HEK293 (cell line): ENCODE data around the gene TK1.
A peak's percentile ranks its signal among the peaks of the same experiment; 100 is the strongest.

Experiments used
- CTCF ChIA-PET: fragments of 350-600 bp; formaldehyde crosslinking; extraction: SDS; loops from one replicate; lab custom pipeline; 2021; ENCODE audit warnings: antibody characterized with exemption; lab: Yijun Ruan, JAX
- POLR2A ChIA-PET: fragments of 300-600 bp; formaldehyde crosslinking; extraction: SDS; loops from one replicate; lab custom pipeline; 2020; ENCODE audit warnings: antibody characterized with exemption, inconsistent platforms; lab: Yijun Ruan, JAX
- H3K27ac ChIP-seq: fragments of 200-500 bp; sonication (Bioruptor generic); 2 replicates; pipeline ENCODE4 v1.5.1; 2014; ENCODE audit warnings: low read depth, low read length, control low read depth, inconsistent platforms; ENCODE audit errors: extremely low read depth
- H3K36me3 ChIP-seq, 2 experiments: fragments of 200-500 bp in 1 of 2; sonication (Bioruptor generic) in 1 of 2; 1 replicate in 1 of 2; 2 replicates in 1 of 2; pipeline ENCODE4 v1.5.1; 2014 to 2017; ENCODE audit warnings: inconsistent platforms in 2 of 2, low read length in 2 of 2; ENCODE audit not compliant: control insufficient read depth in 2 of 2, insufficient read depth in 1 of 2
- H3K4me1 ChIP-seq: fragments of 200-500 bp; sonication (Bioruptor generic); 2 replicates; pipeline ENCODE4 v1.5.1; 2014; ENCODE audit warnings: mild to moderate bottlenecking, low read length, inconsistent platforms; ENCODE audit not compliant: control insufficient read depth, insufficient read depth
- H3K4me3 ChIP-seq: 2 replicates; pipeline ENCODE4 v1.5.1; 2011; ENCODE audit warnings: low read depth, mild to moderate bottlenecking, control low read depth, low read length, moderate library complexity
- H3K9me3 ChIP-seq: fragments of 200-500 bp; sonication (Bioruptor generic); 2 replicates; pipeline ENCODE4 v1.5.1; 2014; ENCODE audit warnings: low read depth, low read length, inconsistent platforms; ENCODE audit not compliant: control insufficient read depth, insufficient read depth
- GLIS1 ChIP-seq: fragments of 450-650 bp; formaldehyde crosslinking; IDR thresholded peaks from 2 replicates; pipeline ENCODE4 v1.5.1; 2016; ENCODE audit warnings: missing biosample characterization, missing genetic modification characterization
- HOXA7 ChIP-seq: sonication (generic); formaldehyde crosslinking; IDR thresholded peaks from 2 replicates; pipeline ENCODE4 v1.8.1; 2022; ENCODE audit warnings: missing genetic modification reagents, borderline replicate concordance
- HOXD13 ChIP-seq: sonication (generic); formaldehyde crosslinking; IDR thresholded peaks from 2 replicates; pipeline ENCODE4 v1.8.0; 2022; ENCODE audit warnings: missing genetic modification reagents, borderline replicate concordance
- INSM2 ChIP-seq: fragments of 450-650 bp; formaldehyde crosslinking; IDR thresholded peaks from 2 replicates; pipeline ENCODE4 v1.5.1; 2016; ENCODE audit warnings: missing biosample characterization, missing genetic modification characterization
- PATZ1 ChIP-seq: fragments of 450-650 bp; formaldehyde crosslinking; IDR thresholded peaks from 2 replicates; pipeline ENCODE4 v1.5.1; 2016; ENCODE audit warnings: missing biosample characterization, missing genetic modification characterization
- SCRT2 ChIP-seq: fragments of 450-650 bp; formaldehyde crosslinking; IDR thresholded peaks from 2 replicates; pipeline ENCODE4 v1.5.1; 2016; ENCODE audit warnings: missing biosample characterization, missing genetic modification characterization
- SP7 ChIP-seq: fragments of 450-650 bp; formaldehyde crosslinking; IDR thresholded peaks from 2 replicates; pipeline ENCODE4 v1.5.1; 2016; ENCODE audit warnings: missing biosample characterization, missing genetic modification characterization
- ZBTB1 ChIP-seq: fragments of 450-650 bp; formaldehyde crosslinking; IDR thresholded peaks from 2 replicates; pipeline ENCODE4 v1.5.1; 2016; ENCODE audit warnings: missing biosample characterization, missing genetic modification characterization
- ZBTB17 ChIP-seq: fragments of 450-650 bp; formaldehyde crosslinking; IDR thresholded peaks from 2 replicates; pipeline ENCODE4 v1.5.1; 2016; ENCODE audit warnings: missing biosample characterization, missing genetic modification characterization
- ZFHX2 ChIP-seq: fragments of 450-650 bp; formaldehyde crosslinking; conservative IDR thresholded peaks from 2 replicates; pipeline ENCODE4 v1.5.1; 2016; ENCODE audit warnings: missing biosample characterization, missing genetic modification characterization
- ZNF157 ChIP-seq: fragments of 450-650 bp; formaldehyde crosslinking; IDR thresholded peaks from 2 replicates; pipeline ENCODE4 v1.5.1; 2016; ENCODE audit warnings: missing biosample characterization, missing genetic modification characterization
- ZNF26 ChIP-seq: fragments of 450-650 bp; formaldehyde crosslinking; IDR thresholded peaks from 2 replicates; pipeline ENCODE4 v1.5.1; 2016; ENCODE audit warnings: missing biosample characterization, missing genetic modification characterization
- ZNF350 ChIP-seq: fragments of 450-650 bp; formaldehyde crosslinking; IDR thresholded peaks from 2 replicates; pipeline ENCODE4 v1.5.0; 2017; ENCODE audit warnings: missing biosample characterization, mild to moderate bottlenecking, missing genetic modification characterization
- ZNF416 ChIP-seq: fragments of 450-650 bp; formaldehyde crosslinking; IDR thresholded peaks from 2 replicates; pipeline ENCODE4 v1.5.1; 2016; ENCODE audit warnings: missing biosample characterization, missing genetic modification characterization
- ZNF529 ChIP-seq: fragments of 450-650 bp; formaldehyde crosslinking; IDR thresholded peaks from 2 replicates; pipeline ENCODE4 v1.5.1; 2017; ENCODE audit warnings: missing genetic modification characterization, missing biosample characterization; ENCODE audit not compliant: insufficient replicate concordance
- ZNF549 ChIP-seq: fragments of 450-650 bp; IDR thresholded peaks from 2 replicates; pipeline ENCODE4 v1.5.1; 2018; ENCODE audit warnings: missing biosample characterization, missing genetic modification characterization, mild to moderate bottlenecking, inconsistent platforms, moderate library complexity
- ZNF600 ChIP-seq: fragments of 450-650 bp; formaldehyde crosslinking; IDR thresholded peaks from 2 replicates; pipeline ENCODE4 v1.5.1; 2016; ENCODE audit warnings: missing biosample characterization, missing genetic modification characterization
- ZNF664 ChIP-seq: fragments of 450-650 bp; formaldehyde crosslinking; IDR thresholded peaks from 2 replicates; pipeline ENCODE4 v1.5.1; 2016; ENCODE audit warnings: missing biosample characterization, missing genetic modification characterization
- ZNF704 ChIP-seq: fragments of 450-650 bp; formaldehyde crosslinking; IDR thresholded peaks from 2 replicates; pipeline ENCODE4 v1.5.1; 2016; ENCODE audit warnings: missing biosample characterization, missing genetic modification characterization
- ZNF785 ChIP-seq: fragments of 450-650 bp; formaldehyde crosslinking; IDR thresholded peaks from 2 replicates; pipeline ENCODE4 v1.5.1; 2016; ENCODE audit warnings: missing biosample characterization, missing genetic modification characterization
- ZNF792 ChIP-seq: fragments of 450-650 bp; formaldehyde crosslinking; IDR thresholded peaks from 2 replicates; pipeline ENCODE4 v1.5.1; 2016; ENCODE audit warnings: missing biosample characterization, missing genetic modification characterization
- ZSCAN30 ChIP-seq: fragments of 450-650 bp; IDR thresholded peaks from 2 replicates; pipeline ENCODE4 v1.5.1; 2018; ENCODE audit warnings: missing biosample characterization, mild to moderate bottlenecking, missing genetic modification characterization, moderate library complexity

Gene TK1

GRCh38 chr17:78146471-78146869 is 40.4 kb downstream of the TK1 start:
- Histone ChIP-seq H3K27ac (no peak overlapping the region), H3K36me3 (no peaks in the 10 kb centered on the region), H3K4me1 (peaks cover 4% of the 10 kb centered on the region), H3K9me3 (no peaks in the 10 kb centered on the region), H3K4me3 (no peak overlapping the region)
- TF ChIP-seq ZFHX2 (tag by site-specific recombination): no peak
- no peak for TF ChIP-seq SP7 (tag by site-specific recombination)
- no peak for TF ChIP-seq ZNF529
- no peak for TF ChIP-seq ZNF26 (tag by site-specific recombination)
- TF ChIP-seq ZNF157 (tag by site-specific recombination): no peak
- TF ChIP-seq HOXD13 (CRISPR knock-in tag): no peak
- no peak for TF ChIP-seq ZNF350 (tag by site-specific recombination)
- no peak for TF ChIP-seq ZNF785 (tag by site-specific recombination)
- ChIA-PET CTCF (interaction anchor here (0.6 to 1.1 kb wide), 4 partner anchors 9 to 719 kb away, joined by 3 to 6 read pairs (median 3); no protein-coding TSS in a partner anchor), POLR2A (no interaction called here)

- CTCF ChIA-PET: interaction anchor here (0.6 to 1.6 kb wide), 8 partner anchors 18 to 827 kb away, joined by 3 to 5 read pairs (median 4); partner anchors contain the start of gene TK1
- no peak overlapping the region for H3K4me3 ChIP-seq
- no peak overlapping the region; the same call in 1 of the 2 replicates for H3K27ac ChIP-seq
- H3K4me1 ChIP-seq: peaks cover 4% of the 10 kb centered on the region
- no peaks in the 10 kb centered on the region for H3K36me3 ChIP-seq
- TF ChIP-seq PATZ1 (tag by site-specific recombination) (no peak), ZBTB17 (tag by site-specific recombination) (peak; percentile 21; the same call in 1 of the 2 replicates), SCRT2 (tag by site-specific recombination) (peak; percentile 90), HOXA7 (no peak), ZNF600 (peak; percentile 12; the same call in 1 of the 2 replicates), ZNF792 (tag by site-specific recombination) (no peak)
- H3K9me3 ChIP-seq: no peaks in the 10 kb centered on the region
- POLR2A ChIA-PET: interaction anchor here (1.1 to 2.3 kb wide), 5 partner anchors 25 to 42 kb away, joined by 4 to 12 read pairs (median 6); partner anchors contain the start of genes AFMID and TK1
Observed at GRCh38 chr17:78144736-78145641, 41.9 kb downstream of the TK1 start.

GRCh38 chr17:78144147-78144719 is 42.6 kb downstream of the TK1 start:
- H3K4me1 ChIP-seq: peaks cover 4% of the 10 kb centered on the region
- no peak overlapping the region; the same call in 1 of the 2 replicates for H3K27ac ChIP-seq
- H3K36me3 ChIP-seq: no peaks in the 10 kb centered on the region
- ChIA-PET POLR2A (interaction anchor here (1.1 to 2.3 kb wide), 5 partner anchors 25 to 43 kb away, joined by 4 to 12 read pairs (median 6); partner anchors contain the start of genes AFMID and TK1), CTCF (interaction anchor here (0.6 to 1.6 kb wide), 12 partner anchors 11 to 218 kb away, joined by 3 to 8 read pairs (median 4); partner anchors contain the start of gene TK1)
- H3K9me3 ChIP-seq: no peaks in the 10 kb centered on the region
- no peak overlapping the region for H3K4me3 ChIP-seq
- no peak for TF ChIP-seq ZNF664 (tag by site-specific recombination)
- peak; percentile 82 for TF ChIP-seq ZSCAN30
- TF ChIP-seq GLIS1 (tag by site-specific recombination): peak; percentile 41; the same call in 1 of the 2 replicates
- TF ChIP-seq ZNF416 (tag by site-specific recombination): no peak
- no peak for TF ChIP-seq ZNF549 (tag by site-specific recombination)
- no peak for TF ChIP-seq ZBTB1 (tag by site-specific recombination)
- TF ChIP-seq ZNF704 (tag by site-specific recombination): no peak
- no peak for TF ChIP-seq INSM2 (tag by site-specific recombination)
